ENCODE data around the gene TMEM267. TPM values are rescaled to one million over a fixed set of nuclear protein-coding genes. Genes with fewer than 3 reads are reported as not detected.
A peak's percentile ranks its signal among the peaks of the same experiment; 100 is the strongest.
"Not testable (repeated sequence)": the region's sequence is repeated elsewhere in the genome, so short reads cannot be mapped to it uniquely, and the experiment has no call there.

The TMEM267 gene
- total RNA-seq, 4 donors from 2014 or later = 0.60 to 11.5 (median 7.3) TPM

GRCh38 chr5:43515678-43516048, 32.0 kb upstream of the TMEM267 start:
- Histone ChIP-seq H3K9me3 (no peaks in the 10 kb centered on the region), H3K36me3 (no peaks in the 10 kb centered on the region), H3K4me3 (peak overlapping the region; percentile 7 to 84 (median 54)), H3K27ac (peak overlapping the region; percentile 85 to 92 (median 88)), H3K27me3 (no peaks in the 10 kb centered on the region), H3K4me1 (peaks cover 7 to 24% (median 14%) of the 10 kb centered on the region in 4 donors)
- no peak for DNase-seq
- intact Hi-C loops (cut with DNase I; ENCODE audit: low total_unique reads) = no loop called here
- in situ Hi-C loops (cut with MboI; ENCODE audit: low pct_ligation_motif_present in 1 of 4, low pct_unique_long_range_greater_than_20kb in 1 of 4, low sequenced_read_pairs in 3 of 4) = no loop called here
- no peak for TF ChIP-seq CTCF (IDR thresholded peaks at IDR 0.05)
- no peak for TF ChIP-seq POLR2A (IDR thresholded peaks at IDR 0.05)
- no peak for TF ChIP-seq POLR2AphosphoS5 (IDR thresholded peaks at IDR 0.05)
- TF ChIP-seq EP300 (IDR thresholded peaks at IDR 0.05; ENCODE audit: low read depth) = no peak
- WGBS, 2 donors (ENCODE audit: low coverage in 1 of 2) = 13 to 14% methylated on average over 1 of the region's 1 CpG

GRCh38 chr5:43514816-43515677, 31.4 kb upstream of the TMEM267 start, which contains the start of gene C5orf34:
TSS of gene C5orf34 (minus strand) at chr5:43515148. CDS start at chr5:43509339, 5,809 bp downstream.
- H3K27me3 ChIP-seq = no peaks in the 10 kb centered on the region
- DNase-seq = peak; percentile 98
- peak within 1 kb of the TSS; percentile 85 to 92 (median 88) for H3K27ac ChIP-seq
- no peak for TF ChIP-seq EP300 (IDR thresholded peaks at IDR 0.05; ENCODE audit: low read depth)
- TF ChIP-seq CTCF (IDR thresholded peaks at IDR 0.05) = peak in 1 of 5 experiments; percentile 30
- peak; percentile 79 for TF ChIP-seq POLR2A (IDR thresholded peaks at IDR 0.05)
- peak; percentile 76 to 85 (median 85) for TF ChIP-seq POLR2AphosphoS5 (IDR thresholded peaks at IDR 0.05)
- H3K36me3 ChIP-seq = no peaks in the 10 kb centered on the region
- H3K4me3 ChIP-seq = peak within 1 kb of the TSS; percentile 31 to 84 (median 54)
- H3K4me1 ChIP-seq = peaks cover 7 to 24% (median 14%) of the 10 kb centered on the region in 4 donors
- intact Hi-C loops (cut with DNase I; ENCODE audit: low total_unique reads) = no loop called here
- H3K9me3 ChIP-seq = no peaks in the 10 kb centered on the region
- in situ Hi-C loops (cut with MboI; ENCODE audit: low pct_ligation_motif_present in 1 of 4, low pct_unique_long_range_greater_than_20kb in 1 of 4, low sequenced_read_pairs in 3 of 4) = no loop called here
- WGBS, 2 donors (ENCODE audit: low coverage in 1 of 2) = 0 to 1% methylated on average over 12 to 35 of the region's 35 CpGs

- Histone ChIP-seq H3K9me3 (no peaks in the 10 kb centered on the region), H3K27ac (peak overlapping the region; percentile 85 to 92 (median 88)), H3K36me3 (no peaks in the 10 kb centered on the region), H3K27me3 (no peaks in the 10 kb centered on the region), H3K4me3 (peak overlapping the region; percentile 31 to 84 (median 54)), H3K4me1 (peaks cover 7 to 24% (median 14%) of the 10 kb centered on the region in 4 donors)
- intact Hi-C loops (cut with DNase I; ENCODE audit: low total_unique reads) (no loop called here), in situ Hi-C loops (cut with MboI; ENCODE audit: low pct_ligation_motif_present in 1 of 4, low pct_unique_long_range_greater_than_20kb in 1 of 4, low sequenced_read_pairs in 3 of 4) (no loop called here)
- no peak for DNase-seq
- TF ChIP-seq POLR2A (IDR thresholded peaks at IDR 0.05) = no peak
- no peak for TF ChIP-seq CTCF (IDR thresholded peaks at IDR 0.05)
- TF ChIP-seq POLR2AphosphoS5 (IDR thresholded peaks at IDR 0.05) = no peak
- no peak for TF ChIP-seq EP300 (IDR thresholded peaks at IDR 0.05; ENCODE audit: low read depth)
- 0 to 2% methylated on average over 5 to 6 of the region's 6 CpGs for WGBS, 2 donors (ENCODE audit: low coverage in 1 of 2)
Measured at GRCh38 chr5:43514471-43514815, 30.8 kb upstream of the TMEM267 start.

GRCh38 chr5:43514025-43514424, 30.4 kb upstream of the TMEM267 start:
- H3K4me1 ChIP-seq = peaks cover 7 to 24% (median 14%) of the 10 kb centered on the region in 4 donors
- 17 to 31% methylated on average over 4 of the region's 4 CpGs for WGBS, 2 donors (ENCODE audit: low coverage in 1 of 2)
- TF ChIP-seq EP300 (IDR thresholded peaks at IDR 0.05; ENCODE audit: low read depth) = no peak
- no peak for TF ChIP-seq POLR2A (IDR thresholded peaks at IDR 0.05)
- no peak for TF ChIP-seq POLR2AphosphoS5 (IDR thresholded peaks at IDR 0.05)
- no peak for TF ChIP-seq CTCF (IDR thresholded peaks at IDR 0.05)
- in situ Hi-C loops (cut with MboI; ENCODE audit: low pct_ligation_motif_present in 1 of 4, low pct_unique_long_range_greater_than_20kb in 1 of 4, low sequenced_read_pairs in 3 of 4) = no loop called here
- H3K27me3 ChIP-seq = no peaks in the 10 kb centered on the region
- peak overlapping the region in 3 of 4 donors; percentile 51 to 84 (median 58) for H3K4me3 ChIP-seq
- intact Hi-C loops (cut with DNase I; ENCODE audit: low total_unique reads) = no loop called here
- DNase-seq = no peak
- H3K9me3 ChIP-seq = no peaks in the 10 kb centered on the region
- peak overlapping the region in 3 of 4 donors; percentile 86 to 92 (median 91) for H3K27ac ChIP-seq
- no peaks in the 10 kb centered on the region for H3K36me3 ChIP-seq

GRCh38 chr5:43511062-43511461, 27.4 kb upstream of the TMEM267 start:
- H3K4me1 ChIP-seq = peaks cover 7 to 24% (median 14%) of the 10 kb centered on the region in 4 donors
- DNase-seq; H3K4me3 ChIP-seq; H3K27ac ChIP-seq; intact Hi-C loops (cut with DNase I; ENCODE audit: low total_unique reads); H3K27me3 ChIP-seq; H3K36me3 ChIP-seq; H3K9me3 ChIP-seq; in situ Hi-C loops (cut with MboI; ENCODE audit: low pct_ligation_motif_present in 1 of 4, low pct_unique_long_range_greater_than_20kb in 1 of 4, low sequenced_read_pairs in 3 of 4): not testable (repeated sequence)
- 95% methylated on average over 32 of the region's 36 CpGs; no CpG with 5 or more reads in 1 of the 2 donors for WGBS, 2 donors (ENCODE audit: low coverage in 1 of 2)

All from transverse colon (tissue), 4 donors.